Spleen (tissue), 7 donors: ENCODE results near the gene PTRH1.

Experiments used
- CTCF ChIP-seq, 11 experiments: fragments of 200-600 bp in 7 of 11; fragments of 450-650 bp in 4 of 11; sonication (generic) in 4 of 11; IDR thresholded peaks in 8 of 11; conservative IDR thresholded peaks in 3 of 11; 1 replicate in 7 of 11; 2 replicates in 4 of 11; pipeline versions ENCODE4 v1.4.0 to v1.8.0; 2016 to 2021; ENCODE audit warnings: antibody characterized with exemption in 11 of 11, inconsistent platforms in 4 of 11, mild to moderate bottlenecking in 1 of 11
- POLR2AphosphoS5 ChIP-seq, 3 donors: sonication (generic); formaldehyde crosslinking; IDR thresholded peaks; one replicate each; pipeline ENCODE4 v1.5.1; 2017; ENCODE audit warnings: antibody characterized with exemption in 3 of 3
- donor health status: DM: no; HTN: no; CAD: no; lungs with moderate emphysema.
- donor health status: DM: no; HTN: no; CAD: no.
- donor health status: DM: no; HTN: no; CAD: no.

GRCh38 chr9:127732444-127732843 is 17.0 kb upstream of the PTRH1 start:
- TF ChIP-seq POLR2AphosphoS5 (IDR thresholded peaks at IDR 0.05) (no peak), CTCF (IDR thresholded peaks at IDR 0.05 in 8 of 11, conservative IDR thresholded peaks at IDR 0.05 in 3 of 11) (no peak)
